Right cardiac atrium (tissue), 5 donors: ENCODE measurements around the gene SPTBN5. TPM values are rescaled to one million over a fixed set of nuclear protein-coding genes. Genes with fewer than 3 reads are reported as not detected.

Experiments
- ATAC-seq, 2 donors: fragments of 200-7000 bp; cut with Tn5 transposase; one replicate each; pipeline versions ENCODE4 v1.8.0 to v1.9.1; 2020; ENCODE audit warnings: moderate library complexity in 2 of 2, mild to moderate bottlenecking in 1 of 2
- DNase-seq, 3 donors: peaks; one replicate each; pipeline ENCODE4 v3.0.0-alpha.2; 2020
- H3K27ac ChIP-seq: one replicate; pipeline ENCODE4 v1.5.1; 2013; ENCODE audit warnings: mild to moderate bottlenecking, low read length, control low read depth, moderate library complexity
- H3K27me3 ChIP-seq: one replicate; pipeline ENCODE4 v1.6.1; 2013; ENCODE audit not compliant: control insufficient read depth, insufficient read depth
- H3K4me1 ChIP-seq: one replicate; pipeline ENCODE4 v1.6.1; 2013; ENCODE audit warnings: low read length; ENCODE audit not compliant: control insufficient read depth, insufficient read depth
- H3K4me3 ChIP-seq: one replicate; pipeline ENCODE4 v1.5.1; 2013; ENCODE audit warnings: low read length, control low read depth
- H3K9me3 ChIP-seq: one replicate; pipeline ENCODE4 v1.6.1; 2013; ENCODE audit warnings: low read length; ENCODE audit not compliant: control insufficient read depth
- WGBS: extraction: QIAGEN DNeasy Blood & Tissue Kit; methylation state at CpG from one replicate; pipeline ENCODE4 v1.1.7; 2013; 5-methylcytosine and 5-hydroxymethylcytosine counted together
- intact Hi-C, 4 donors: fragments of 100-400 bp; cut with DNase I; formaldehyde crosslinking; loops; one replicate each; pipeline versions ENCODE4 v1.11.0 to v1.14.0; 2022 to 2023
- polyA plus RNA-seq: library from polyadenylated mRNA; stranded (reverse); fragments of 200-250 nt; gene quantifications from one replicate; pipeline ENCODE4 v1.2.3, GENCODE V29; 2013
- total RNA-seq, 4 donors: library from RNA; stranded (reverse); fragmentation: NEBNext Ultra II Directional; extraction: Animal tissue kit (Norgen Biotek cat#: 25700); gene quantifications; one replicate each; pipeline ENCODE4 v1.2.1, GENCODE V29; 2021
- donor health status: healthy with polysubstance abuse.
- donor health status: DM: no; HTN: yes; CAD: no.
- donor health status: DM: no; HTN: no; CAD: no.
- donor health status: DM: no; HTN: yes; CAD: no; lungs with severe emphysema.
- donor health status: DM: yes; HTN: yes; CAD: no.

Gene SPTBN5
- total and polyA plus RNA-seq, 5 donors, result 1.7 to 4.3 (median 3.6) TPM

DNA sequence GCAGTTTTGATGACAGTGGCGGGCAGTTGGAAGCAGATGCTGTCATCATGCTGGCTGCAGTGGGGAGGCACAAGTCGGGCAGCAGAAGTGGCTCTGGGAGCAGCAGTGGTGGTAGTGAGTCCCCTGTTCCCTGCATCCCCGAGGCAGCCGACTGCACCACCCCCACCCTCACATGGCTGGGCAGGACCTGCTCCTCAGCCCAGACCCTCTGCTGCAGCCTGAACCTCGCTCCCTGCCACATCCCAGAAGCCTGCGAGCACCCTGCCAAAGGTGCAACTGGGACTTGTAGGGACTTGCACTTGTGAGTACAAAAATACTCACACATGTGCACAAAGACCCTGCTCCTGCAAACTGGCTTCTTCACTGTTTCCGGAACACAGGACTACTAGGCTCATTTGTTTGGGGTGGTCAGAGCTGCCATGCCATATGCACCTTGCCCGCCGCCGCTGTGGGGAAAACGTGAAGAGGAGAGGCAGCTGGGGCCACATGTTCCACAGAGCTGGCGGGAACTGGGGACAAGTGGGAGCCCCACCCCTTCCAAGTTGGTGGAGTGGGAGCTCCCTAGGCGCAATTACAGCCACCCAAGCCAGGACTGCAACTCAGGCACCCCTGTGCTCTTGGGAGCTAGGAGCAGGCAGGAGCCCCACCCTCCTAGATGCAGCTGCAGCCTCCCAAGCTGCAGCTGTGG lies 63.8 kb downstream of the SPTBN5 start:
- no peak for ATAC-seq

DNA sequence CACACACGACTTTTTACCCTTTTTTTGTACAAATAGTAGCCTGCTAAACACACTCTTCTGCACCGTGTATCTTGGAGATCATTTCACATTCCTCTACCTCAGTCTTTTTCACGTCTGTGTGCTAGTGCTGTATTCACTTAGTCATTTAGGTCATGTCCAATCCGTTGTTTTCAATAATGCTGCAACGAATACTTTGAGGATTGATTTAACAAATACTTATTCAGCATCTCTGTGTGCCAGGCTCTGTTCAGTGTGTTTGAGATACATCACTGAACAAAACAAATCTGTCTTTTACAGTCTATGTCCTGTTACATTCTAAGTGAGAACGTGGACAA lies 65.1 kb downstream of the SPTBN5 start:
- no peaks in the 10 kb centered on the region for H3K4me1 ChIP-seq
- WGBS, result 15% methylated on average over 6 of the region's 6 CpGs
- DNase-seq (no peak), ATAC-seq (no peak)
- peak overlapping the region; percentile 72 for H3K4me3 ChIP-seq
- no peaks in the 10 kb centered on the region for H3K9me3 ChIP-seq
- no peak overlapping the region for H3K27ac ChIP-seq
- H3K27me3 ChIP-seq, result no peaks in the 10 kb centered on the region
- intact Hi-C loops, result loop anchor here in 1 of 4 donors (5.0 kb wide), 1 partner anchor 154 kb away; no protein-coding TSS in a partner anchor

More for the DNA sequence above, 63.8 kb downstream of the SPTBN5 start:
- Histone ChIP-seq H3K4me1 (no peaks in the 10 kb centered on the region), H3K9me3 (no peaks in the 10 kb centered on the region), H3K27ac (no peak overlapping the region), H3K27me3 (no peaks in the 10 kb centered on the region), H3K4me3 (no peak overlapping the region)
- WGBS, result 93% methylated on average over 13 of the region's 13 CpGs
- intact Hi-C loops, result loop anchor here in 1 of 4 donors (5.0 kb wide), 1 partner anchor 152 kb away; no protein-coding TSS in a partner anchor
- DNase-seq, result peak in 1 of 3 donors; percentile 50

DNA sequence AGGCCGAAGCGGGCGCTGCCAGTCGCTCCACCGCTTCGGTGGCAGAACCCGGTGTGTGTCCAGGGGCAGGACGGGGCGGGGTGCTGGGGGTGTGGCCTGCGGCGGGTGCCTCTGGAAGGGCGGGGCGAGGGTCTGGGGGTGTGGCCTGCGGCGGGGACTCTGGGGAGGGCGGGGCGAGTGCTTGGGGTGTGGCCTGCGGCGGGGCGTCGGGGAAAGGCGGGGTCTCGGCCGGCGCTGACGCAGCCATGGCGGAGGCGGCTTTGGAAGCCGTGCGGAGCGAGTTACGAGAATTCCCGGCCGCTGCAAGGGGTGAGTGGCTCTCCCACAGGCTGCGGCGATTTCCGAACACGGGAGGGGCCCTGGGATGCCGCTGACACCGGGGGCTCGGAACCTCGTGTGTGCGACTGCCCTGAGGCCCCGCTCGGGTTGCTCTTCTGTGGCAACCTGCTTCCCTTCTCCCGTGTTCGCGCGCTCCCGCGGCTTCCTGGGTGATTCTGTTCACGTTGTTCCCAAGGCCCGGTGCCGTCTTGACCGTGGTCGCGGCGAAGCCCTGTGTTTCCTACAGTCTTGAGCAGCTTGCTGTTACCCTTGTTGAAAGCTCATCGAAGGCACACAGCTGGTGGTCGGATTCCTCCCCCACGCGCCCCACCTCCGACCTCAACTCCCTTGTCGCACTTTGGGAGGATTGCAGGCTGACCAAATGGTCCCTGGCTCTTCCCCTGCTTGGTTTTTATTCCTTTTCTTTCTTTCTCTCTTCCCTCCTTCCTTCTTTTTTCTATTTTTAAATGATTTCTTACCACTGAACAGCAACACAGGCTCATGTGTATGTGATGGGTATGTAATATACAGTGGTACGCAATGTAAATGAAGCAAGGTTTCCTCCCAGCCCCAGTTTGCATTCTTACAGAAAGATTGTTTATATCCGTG lies 65.7 kb downstream of the SPTBN5 start, which contains the start of gene JMJD7:
JMJD7 (plus strand) TSS at position 213 of the 927 bp plus-strand sequence; CDS start at position 246, 33 bp downstream.
- Histone ChIP-seq H3K27ac (peak within 1 kb of the TSS; percentile 89), H3K4me3 (peak within 1 kb of the TSS; percentile 72), H3K9me3 (no peaks in the 10 kb centered on the region), H3K4me1 (no peaks in the 10 kb centered on the region), H3K27me3 (no peaks in the 10 kb centered on the region)
- intact Hi-C loops, result loop anchor here in 1 of 4 donors (5.0 kb wide), 1 partner anchor 154 kb away; no protein-coding TSS in a partner anchor
- DNase-seq, result peak; percentile 96 to 98 (median 97)
- WGBS, result under 1% methylated on average over 66 of the region's 66 CpGs
- peak; percentile 96 to 97 for ATAC-seq

DNA sequence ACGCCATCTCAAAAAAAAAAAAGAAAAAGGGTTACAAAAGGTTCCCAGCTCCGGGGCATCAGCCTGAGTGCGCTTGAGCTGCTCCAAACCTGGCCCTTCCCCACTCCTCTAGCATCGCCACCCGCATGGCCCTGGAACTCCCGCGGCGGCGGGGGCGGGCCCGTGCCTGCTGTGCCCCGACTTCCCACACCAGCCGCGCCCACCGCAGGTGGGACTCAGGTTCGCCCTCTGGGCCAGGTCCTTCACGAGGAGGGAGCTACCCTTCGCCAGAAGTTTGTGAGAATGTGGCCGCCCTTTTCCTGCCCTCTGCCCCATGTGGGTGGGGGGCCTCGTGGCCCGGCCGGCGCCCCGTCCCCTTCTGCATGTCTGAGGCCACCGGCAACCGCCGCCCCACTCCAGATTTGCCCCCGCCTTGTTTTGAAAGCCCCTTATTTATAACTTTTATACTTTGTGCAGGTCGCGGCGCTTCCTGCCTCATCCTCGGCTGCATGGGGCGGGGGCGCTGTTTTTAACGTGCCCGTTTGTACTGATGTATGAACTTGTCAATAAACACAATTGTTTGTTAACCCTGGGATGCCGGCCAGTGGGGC lies 66.5 kb downstream of the SPTBN5 start:
- Histone ChIP-seq H3K4me3 (peak overlapping the region; percentile 72), H3K4me1 (no peaks in the 10 kb centered on the region), H3K27ac (no peak overlapping the region), H3K27me3 (no peaks in the 10 kb centered on the region), H3K9me3 (no peaks in the 10 kb centered on the region)
- DNase-seq, result no peak
- ATAC-seq, result peak; percentile 6 to 18
- intact Hi-C loops, result loop anchor here in 1 of 4 donors (5.0 kb wide), 1 partner anchor 155 kb away; no protein-coding TSS in a partner anchor
- WGBS, result 6% methylated on average over 37 of the region's 37 CpGs

DNA sequence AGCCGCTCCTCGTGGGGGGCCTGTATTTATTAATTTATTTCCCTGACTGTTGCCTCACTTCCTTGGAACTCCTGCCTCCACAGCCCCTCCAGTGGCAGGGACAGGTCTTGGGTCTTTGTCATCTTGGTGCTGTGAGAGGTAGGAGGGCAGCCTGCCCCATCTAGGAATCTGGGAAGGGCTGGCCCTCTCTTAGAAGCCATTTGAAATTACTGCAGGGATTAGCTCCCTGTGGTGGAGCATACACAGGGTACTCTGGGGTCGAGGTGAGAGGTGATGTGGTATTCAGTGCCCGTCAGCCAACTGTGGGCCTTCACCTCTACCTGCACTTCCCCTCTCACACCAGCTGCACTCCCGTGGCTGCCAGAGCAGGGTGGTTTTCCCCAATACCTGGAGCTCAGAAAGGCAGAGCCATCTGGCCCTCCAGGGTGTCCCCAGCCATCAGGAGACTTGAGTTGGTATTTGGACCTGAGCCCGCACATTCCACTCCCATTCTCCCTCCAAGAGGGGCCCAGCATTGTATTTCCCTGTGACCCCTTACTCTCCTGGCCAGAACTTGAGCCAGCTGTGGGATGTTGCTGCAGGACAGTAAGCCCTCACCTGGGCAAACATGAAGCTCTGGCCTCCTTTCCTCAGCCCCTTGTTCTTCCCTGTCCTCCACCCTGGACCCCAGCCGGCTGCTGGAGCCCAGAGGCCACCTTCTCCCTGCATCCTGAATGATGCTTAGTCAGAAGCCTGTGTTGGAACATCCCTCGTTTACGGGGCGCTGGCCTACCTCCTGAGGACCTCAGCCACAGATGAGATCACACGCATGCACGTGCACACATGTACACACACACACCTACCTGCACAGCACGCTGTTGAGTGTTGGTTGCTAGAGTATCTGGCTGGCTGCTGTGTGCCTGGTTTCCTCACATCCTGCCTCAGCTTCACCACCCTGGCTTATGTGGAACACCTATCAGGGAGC lies 68.0 kb downstream of the SPTBN5 start:
- Histone ChIP-seq H3K27ac (no peak overlapping the region), H3K9me3 (no peaks in the 10 kb centered on the region), H3K27me3 (no peaks in the 10 kb centered on the region), H3K4me1 (no peaks in the 10 kb centered on the region), H3K4me3 (no peak overlapping the region)
- DNase-seq (peak; percentile 7 to 48 (median 35)), ATAC-seq (no peak)
- intact Hi-C loops, result loop anchor here in 1 of 4 donors (5.0 kb wide), 1 partner anchor 156 kb away; no protein-coding TSS in a partner anchor
- 75% methylated on average over 13 of the region's 13 CpGs for WGBS

DNA sequence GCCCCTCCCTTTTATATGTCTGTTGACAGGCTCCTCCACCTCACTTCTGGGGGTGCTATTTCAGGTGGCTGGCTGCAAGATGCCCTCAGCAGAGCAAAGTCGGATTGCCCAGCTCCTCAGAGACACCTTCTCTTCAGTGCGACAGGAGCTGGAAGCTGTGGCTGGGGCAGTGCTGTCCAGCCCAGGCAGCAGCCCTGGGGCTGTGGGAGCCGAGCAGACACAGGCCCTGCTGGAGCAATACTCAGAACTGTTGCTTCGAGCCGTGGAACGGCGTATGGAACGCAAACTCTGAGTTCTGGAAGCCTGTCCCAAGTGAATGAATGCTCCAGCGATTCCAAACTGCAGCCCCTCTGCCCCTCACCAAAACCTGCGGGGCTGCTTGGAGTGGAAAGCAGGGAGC lies 68.7 kb downstream of the SPTBN5 start:
- DNase-seq (peak in 2 of 3 donors; percentile 34 to 36), ATAC-seq (no peak)
- Histone ChIP-seq H3K27me3 (no peaks in the 10 kb centered on the region), H3K27ac (no peak overlapping the region), H3K4me1 (no peaks in the 10 kb centered on the region), H3K4me3 (no peak overlapping the region), H3K9me3 (no peaks in the 10 kb centered on the region)
- WGBS, result 86% methylated on average over 10 of the region's 10 CpGs
- intact Hi-C loops, result loop anchor here in 1 of 4 donors (5.0 kb wide), 1 partner anchor 157 kb away; no protein-coding TSS in a partner anchor

DNA sequence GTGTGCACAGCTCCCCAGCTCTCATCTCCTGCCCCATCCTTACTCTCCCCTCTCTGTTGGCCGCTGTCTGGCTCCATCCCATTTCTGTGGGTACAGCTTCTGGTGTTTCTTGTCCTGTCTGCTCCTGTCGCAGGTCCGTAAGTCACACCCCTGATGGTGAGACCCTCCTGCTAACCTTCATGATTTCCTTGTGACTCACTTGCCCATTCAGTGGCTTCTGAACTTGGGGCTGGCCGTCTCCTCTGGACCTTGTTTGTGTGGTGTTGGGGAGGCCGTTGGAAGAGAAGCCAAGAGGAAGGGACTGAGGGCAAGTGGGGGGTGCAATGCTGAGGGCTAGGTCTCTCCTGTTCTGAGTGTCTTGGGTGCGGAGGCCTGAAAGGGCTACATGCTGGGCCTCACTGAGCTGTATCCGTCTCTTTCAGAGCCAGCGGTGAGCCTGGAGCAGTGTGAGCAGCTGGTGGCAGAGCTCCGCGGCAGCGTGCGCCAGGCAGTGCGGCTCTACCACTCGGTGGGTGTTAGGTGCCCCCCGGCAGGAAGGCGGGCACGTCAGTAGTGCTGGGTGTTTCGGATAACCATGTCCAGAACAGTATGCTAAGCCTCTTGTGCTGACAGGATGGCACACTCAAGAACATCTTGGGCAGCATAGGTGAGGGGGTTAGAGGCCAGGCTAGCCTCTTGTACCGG lies 69.6 kb downstream of the SPTBN5 start:
- WGBS, result 92% methylated on average over 19 of the region's 19 CpGs
- Histone ChIP-seq H3K27me3 (no peaks in the 10 kb centered on the region), H3K4me3 (no peak overlapping the region), H3K9me3 (no peaks in the 10 kb centered on the region), H3K4me1 (no peaks in the 10 kb centered on the region), H3K27ac (no peak overlapping the region)
- intact Hi-C loops, result no loop called here
- DNase-seq (peak in 2 of 3 donors; percentile 36), ATAC-seq (no peak)

DNA sequence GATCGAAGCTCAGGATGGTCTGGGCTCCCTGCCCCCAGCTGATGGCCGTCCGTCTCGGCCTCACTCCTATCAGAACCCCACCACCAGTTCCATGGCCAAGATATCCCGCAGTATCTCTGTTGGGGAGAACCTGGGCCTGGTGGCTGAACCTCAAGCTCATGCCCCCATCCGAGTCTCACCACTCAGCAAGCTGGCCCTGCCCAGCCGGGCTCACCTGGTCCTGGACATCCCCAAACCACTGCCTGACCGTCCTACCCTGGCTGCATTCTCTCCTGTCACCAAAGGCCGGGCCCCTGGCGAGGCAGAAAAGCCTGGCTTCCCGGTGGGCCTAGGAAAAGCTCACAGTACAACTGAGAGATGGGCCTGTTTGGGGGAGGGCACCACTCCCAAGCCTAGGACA lies 70.4 kb downstream of the SPTBN5 start:
- Histone ChIP-seq H3K27ac (no peak overlapping the region), H3K4me1 (no peaks in the 10 kb centered on the region), H3K9me3 (no peaks in the 10 kb centered on the region), H3K4me3 (no peak overlapping the region), H3K27me3 (no peaks in the 10 kb centered on the region)
- intact Hi-C loops, result no loop called here
- ATAC-seq (no peak), DNase-seq (peak in 2 of 3 donors; percentile 30 to 46)
- WGBS, result 89% methylated on average over 11 of the region's 11 CpGs

DNA sequence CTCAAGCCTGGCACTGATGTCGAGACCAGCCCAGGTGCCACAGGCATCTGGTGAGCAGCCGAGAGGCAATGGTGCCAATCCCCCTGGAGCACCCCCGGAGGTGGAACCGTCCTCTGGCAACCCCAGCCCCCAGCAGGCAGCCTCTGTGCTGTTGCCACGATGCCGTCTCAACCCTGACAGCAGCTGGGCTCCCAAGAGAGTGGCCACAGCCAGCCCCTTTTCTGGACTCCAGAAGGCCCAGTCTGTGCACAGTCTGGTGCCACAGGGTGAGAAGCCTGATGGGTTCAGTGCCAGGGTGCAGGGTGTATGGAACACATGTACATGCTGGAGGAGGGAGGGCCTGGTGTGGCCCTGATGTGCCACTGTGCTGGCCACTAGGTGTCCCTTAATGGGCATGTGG lies 70.9 kb downstream of the SPTBN5 start:
- H3K4me3 ChIP-seq, result no peak overlapping the region
- no peaks in the 10 kb centered on the region for H3K27me3 ChIP-seq
- DNase-seq (peak in 2 of 3 donors; percentile 33 to 37), ATAC-seq (no peak)
- no peaks in the 10 kb centered on the region for H3K9me3 ChIP-seq
- 86% methylated on average over 6 of the region's 6 CpGs for WGBS
- H3K4me1 ChIP-seq, result no peaks in the 10 kb centered on the region
- intact Hi-C loops, result no loop called here
- no peak overlapping the region for H3K27ac ChIP-seq
